ENCODE results near the gene RBMS3. TPM values are rescaled to one million over a fixed set of nuclear protein-coding genes. Genes with fewer than 3 reads are reported as not detected.
A peak's percentile ranks its signal among the peaks of the same experiment; 100 is the strongest.

RBMS3 gene
- total and polyA plus RNA-seq, 2 of the 8 experiments (the other 6 are each of a cell fraction or from before 2014, with no cell fraction given): 3.7 to 6.9 TPM

GRCh38 chr3:29639578-29640290, 358.9 kb downstream of the RBMS3 start:
- no peak overlapping the region for H2AK5ac ChIP-seq (ENCODE audit: low read depth, low read length)
- H3K56ac ChIP-seq (replicated peaks; ENCODE audit: insufficient read length, low read depth, low read length): peak overlapping the region; percentile 70
- TF ChIP-seq JUN (IDR thresholded peaks at IDR 0.05; ENCODE audit: low read depth, low read length): no peak
- no peak for TF ChIP-seq E2F6 (IDR thresholded peaks at IDR 0.05)
- TF ChIP-seq RNF2 (IDR thresholded peaks at IDR 0.05; ENCODE audit: borderline replicate concordance, low read depth, low read length, missing control alignments, poor library complexity, severe bottlenecking): no peak
- no peak for TF ChIP-seq RXRA (IDR thresholded peaks at IDR 0.05; ENCODE audit: insufficient read depth, low read depth, low read length)
- TF ChIP-seq CREB1 (IDR thresholded peaks at IDR 0.05): no peak
- no peak overlapping the region for H3K9ac ChIP-seq (replicated peaks in 1 of 4; ENCODE audit: extremely low read depth in 1 of 4, low read depth in 3 of 4, low read length in 3 of 4)
- H4K8ac ChIP-seq (ENCODE audit: extremely low read depth, insufficient read depth, low read length): no peak overlapping the region
- no peak overlapping the region for H3K4ac ChIP-seq (replicated peaks; ENCODE audit: insufficient read length, low read depth, low read length)
- ChIA-PET POLR2A (ENCODE audit: partially characterized antibody) (no interaction called here), CTCF (ENCODE audit: partially characterized antibody) (interaction anchor here (0.6 to 1.1 kb wide), 2 partner anchors 229 to 303 kb away, joined by 3 read pairs; no protein-coding TSS in a partner anchor)
- 0 out of 2 replicates have a peak overlapping the region, but pooled peaks have one; percentile 9 for H3K18ac ChIP-seq (ENCODE audit: extremely low read depth, low read length)
- no peak overlapping the region for H2BK120ac ChIP-seq (replicated peaks; ENCODE audit: low read depth, low read length)
- H3K14ac ChIP-seq (ENCODE audit: insufficient read length): no peak overlapping the region
- H3K36me3 ChIP-seq (ENCODE audit: control insufficient read depth in 2 of 4, insufficient read depth in 4 of 4, low read length in 3 of 4): no peaks in the 10 kb centered on the region; a peak in 1 of 8 replicates
- H2BK5ac ChIP-seq (ENCODE audit: low read depth, low read length): no peak overlapping the region
- DNase-seq (ENCODE audit: low read depth in 1 of 2, low spot score in 2 of 2) (no peak), FAIRE-seq (no peak)
- no peak overlapping the region; the same call in 1 of the 2 replicates for H2BK12ac ChIP-seq (ENCODE audit: low read depth, low read length)
- peak overlapping the region in 1 of 2 experiments; percentile 18; a peak in 1 of 4 replicates for H3K4me2 ChIP-seq (ENCODE audit: insufficient read depth in 1 of 2, low read depth in 2 of 2, low read length in 2 of 2)
- H3K23me2 ChIP-seq (ENCODE audit: low read depth, low read length): no peaks in the 10 kb centered on the region; the same call in 1 of the 2 replicates
- no peak overlapping the region for H3K23ac ChIP-seq (ENCODE audit: insufficient read length)
- H2AFZ ChIP-seq (ENCODE audit: low read length): no peak overlapping the region
- no peak overlapping the region for H4K91ac ChIP-seq (replicated peaks; ENCODE audit: insufficient read length, low read length)
- peak overlapping the region; percentile 63 for H4K5ac ChIP-seq (ENCODE audit: insufficient read length, low read depth, low read length)
- H3K4me3 ChIP-seq (ENCODE audit: extremely low read depth in 1 of 4, insufficient read depth in 2 of 4, low read depth in 3 of 4, low read length in 4 of 4): no peak overlapping the region
- H4K20me1 ChIP-seq (replicated peaks in 1 of 2; ENCODE audit: control insufficient read depth in 1 of 2, insufficient read depth in 2 of 2, low read length in 2 of 2): no peaks in the 10 kb centered on the region
- H2BK15ac ChIP-seq (ENCODE audit: low read length): no peak overlapping the region
- H3K79me2 ChIP-seq (ENCODE audit: control insufficient read depth in 1 of 2, insufficient read depth in 2 of 2, low read length in 2 of 2): no peaks in the 10 kb centered on the region
- WGBS, 2 experiments (ENCODE audit: extremely low coverage in 1 of 2, insufficient coverage in 1 of 2, insufficient read length in 1 of 2, insufficient replicate concordance in 2 of 2, low coverage in 1 of 2, low lambda C conversion rate in 2 of 2, missing lambda C conversion rate in 1 of 2): 60% methylated on average over 2 of the region's 2 CpGs; no CpG with 5 or more reads in 1 of the 2 experiments
- H3K79me1 ChIP-seq (ENCODE audit: low read depth, low read length): no peaks in the 10 kb centered on the region
- no peaks in the 10 kb centered on the region for H3K27me3 ChIP-seq (replicated peaks in 1 of 4; ENCODE audit: control insufficient read depth in 3 of 4, extremely low read depth in 1 of 4, insufficient read depth in 3 of 4, low read length in 3 of 4)
- peaks cover 0 to 8% (median 0%) of the 10 kb centered on the region in 4 experiments; a peak in 2 of 7 replicates for H3K4me1 ChIP-seq (replicated peaks in 1 of 4; ENCODE audit: control insufficient read depth in 3 of 4, insufficient read depth in 4 of 4, low read length in 3 of 4)
- H3K9me3 ChIP-seq (ENCODE audit: insufficient read depth in 2 of 2, low read depth in 1 of 2, low read length in 1 of 2): peaks cover 0 to 7% of the 10 kb centered on the region in 2 experiments; a peak in 1 of 4 replicates
- no peak overlapping the region for H2BK20ac ChIP-seq (ENCODE audit: low read length)
- H3K27ac ChIP-seq (ENCODE audit: low read depth, low read length): no peak overlapping the region
